ENCODE data around the gene UNCX.

Gene UNCX

DNA sequence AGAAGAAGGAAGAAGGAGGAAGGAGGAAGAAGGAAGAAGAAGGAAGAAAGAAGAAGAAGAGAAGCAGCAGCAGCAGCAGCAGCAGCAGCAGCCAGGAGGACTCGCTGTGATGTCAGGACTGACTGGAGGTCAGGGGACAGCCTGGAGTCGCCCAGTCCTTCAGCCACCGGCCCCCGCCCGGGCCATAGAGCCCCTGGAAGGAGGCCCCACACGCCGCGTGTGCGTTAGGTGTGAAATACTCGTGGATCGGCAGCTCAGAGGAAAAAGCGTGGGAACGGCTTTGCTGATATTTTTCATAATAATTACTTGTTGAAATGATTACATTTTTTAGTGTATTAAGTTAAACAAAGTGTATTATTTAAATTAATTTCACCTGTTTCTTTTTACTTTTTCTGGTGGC lies 48.4 kb downstream of the UNCX start:
- TF ChIP-seq, protein P1, sequence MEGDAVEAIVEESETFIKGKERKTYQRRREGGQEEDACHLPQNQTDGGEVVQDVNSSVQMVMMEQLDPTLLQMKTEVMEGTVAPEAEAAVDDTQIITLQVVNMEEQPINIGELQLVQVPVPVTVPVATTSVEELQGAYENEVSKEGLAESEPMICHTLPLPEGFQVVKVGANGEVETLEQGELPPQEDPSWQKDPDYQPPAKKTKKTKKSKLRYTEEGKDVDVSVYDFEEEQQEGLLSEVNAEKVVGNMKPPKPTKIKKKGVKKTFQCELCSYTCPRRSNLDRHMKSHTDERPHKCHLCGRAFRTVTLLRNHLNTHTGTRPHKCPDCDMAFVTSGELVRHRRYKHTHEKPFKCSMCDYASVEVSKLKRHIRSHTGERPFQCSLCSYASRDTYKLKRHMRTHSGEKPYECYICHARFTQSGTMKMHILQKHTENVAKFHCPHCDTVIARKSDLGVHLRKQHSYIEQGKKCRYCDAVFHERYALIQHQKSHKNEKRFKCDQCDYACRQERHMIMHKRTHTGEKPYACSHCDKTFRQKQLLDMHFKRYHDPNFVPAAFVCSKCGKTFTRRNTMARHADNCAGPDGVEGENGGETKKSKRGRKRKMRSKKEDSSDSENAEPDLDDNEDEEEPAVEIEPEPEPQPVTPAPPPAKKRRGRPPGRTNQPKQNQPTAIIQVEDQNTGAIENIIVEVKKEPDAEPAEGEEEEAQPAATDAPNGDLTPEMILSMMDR (IDR thresholded peaks at IDR 0.05; ENCODE audit: control insufficient read depth, insufficient read depth, low read depth, low read length, missing control alignments): no peak
- DNase-seq (ENCODE audit: low read depth): no peak
- no peak overlapping the region for H3K4me3 ChIP-seq (ENCODE audit: control insufficient read depth, low read depth, low read length)

DNA sequence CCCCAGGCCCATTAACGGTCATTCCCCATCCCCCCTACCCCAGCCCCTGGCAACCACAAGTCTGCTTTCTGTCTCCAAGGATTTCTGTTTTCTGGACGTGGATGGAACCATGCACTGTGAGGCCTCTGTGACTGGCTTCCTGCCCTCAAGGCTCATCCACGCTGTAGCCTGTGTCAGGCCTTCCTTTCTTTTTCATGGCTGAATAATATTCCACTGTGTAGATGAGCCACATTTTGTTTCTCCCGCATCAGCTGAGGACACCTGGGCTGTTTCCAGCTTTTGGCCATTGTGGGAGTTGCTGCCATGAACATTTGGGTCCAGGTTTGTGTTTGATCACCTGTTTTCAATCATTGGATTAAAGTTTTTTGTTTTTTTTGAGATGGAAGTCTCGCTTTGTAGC lies 50.0 kb downstream of the UNCX start:
- H3K4me3 ChIP-seq (ENCODE audit: control insufficient read depth, low read depth, low read length): no peak overlapping the region
- DNase-seq (ENCODE audit: low read depth): no peak
- TF ChIP-seq, protein P1 (IDR thresholded peaks at IDR 0.05; ENCODE audit: control insufficient read depth, insufficient read depth, low read depth, low read length, missing control alignments): no peak

DNA sequence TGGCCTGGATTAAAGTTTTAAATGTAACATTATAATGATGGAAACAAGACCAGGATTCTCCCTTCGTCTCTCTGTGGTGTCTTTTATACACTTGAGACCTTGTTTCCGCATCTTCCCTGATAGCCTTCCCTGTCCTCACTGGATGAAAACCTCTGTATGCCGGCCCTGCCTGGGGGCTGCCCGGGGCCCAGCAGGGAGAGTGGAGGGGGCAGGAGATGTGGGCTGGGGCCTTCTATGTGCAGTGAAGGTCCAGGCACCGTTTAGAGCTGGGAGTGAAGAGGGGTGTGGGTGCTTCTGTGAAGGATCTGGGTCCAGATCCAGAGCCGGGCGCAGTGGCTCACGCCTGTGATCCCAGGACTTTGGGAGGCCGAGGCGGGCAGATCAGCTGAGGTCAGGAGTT lies 50.7 kb downstream of the UNCX start:
- DNase-seq (ENCODE audit: low read depth): no peak
- TF ChIP-seq, protein P1 (IDR thresholded peaks at IDR 0.05; ENCODE audit: control insufficient read depth, insufficient read depth, low read depth, low read length, missing control alignments): no peak
- no peak overlapping the region for H3K4me3 ChIP-seq (ENCODE audit: control insufficient read depth, low read depth, low read length)

DNA sequence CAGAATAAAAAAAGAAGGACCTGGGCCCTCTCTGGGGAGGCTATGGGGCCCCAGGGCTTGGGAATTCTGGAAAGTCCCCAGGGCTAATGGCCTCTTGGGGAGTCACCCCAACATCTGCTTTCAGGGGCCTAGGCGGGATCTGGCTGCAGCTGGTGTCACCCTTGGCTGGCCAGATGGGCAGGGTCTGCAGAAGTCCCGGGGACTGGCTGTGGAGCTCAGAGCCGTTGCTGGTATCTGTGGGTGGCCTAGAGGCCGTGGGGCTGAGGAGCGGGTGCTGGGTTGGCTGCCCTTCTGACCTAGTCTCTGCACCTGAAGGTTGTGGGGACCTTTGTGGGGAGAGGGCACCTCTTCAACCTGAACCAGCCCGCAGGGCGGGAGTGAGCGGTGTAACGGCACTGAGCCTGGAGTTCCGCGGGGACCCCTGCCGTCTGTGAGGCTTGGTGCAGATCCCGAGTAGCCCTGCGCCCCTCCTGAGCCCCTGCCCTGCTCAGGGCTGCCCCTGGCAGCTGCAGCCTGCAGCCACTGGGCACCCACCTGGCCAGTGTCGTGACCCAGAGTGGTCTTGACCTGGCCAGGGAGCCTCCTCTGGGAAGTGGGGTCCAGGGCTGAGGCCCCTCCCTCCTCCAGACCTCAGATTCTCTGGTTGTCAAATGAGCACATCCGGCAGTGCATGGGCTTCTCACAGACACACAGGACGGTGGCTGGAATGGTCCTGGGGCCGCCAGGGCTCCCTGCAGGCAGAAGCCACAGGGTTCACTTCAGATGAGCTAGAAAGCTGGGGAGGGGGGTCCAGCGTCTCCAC lies 51.5 kb downstream of the UNCX start:
- H3K4me3 ChIP-seq (ENCODE audit: control insufficient read depth, low read depth, low read length): no peak overlapping the region
- TF ChIP-seq, protein P1 (IDR thresholded peaks at IDR 0.05; ENCODE audit: control insufficient read depth, insufficient read depth, low read depth, low read length, missing control alignments): no peak
- no peak for DNase-seq (ENCODE audit: low read depth)

DNA sequence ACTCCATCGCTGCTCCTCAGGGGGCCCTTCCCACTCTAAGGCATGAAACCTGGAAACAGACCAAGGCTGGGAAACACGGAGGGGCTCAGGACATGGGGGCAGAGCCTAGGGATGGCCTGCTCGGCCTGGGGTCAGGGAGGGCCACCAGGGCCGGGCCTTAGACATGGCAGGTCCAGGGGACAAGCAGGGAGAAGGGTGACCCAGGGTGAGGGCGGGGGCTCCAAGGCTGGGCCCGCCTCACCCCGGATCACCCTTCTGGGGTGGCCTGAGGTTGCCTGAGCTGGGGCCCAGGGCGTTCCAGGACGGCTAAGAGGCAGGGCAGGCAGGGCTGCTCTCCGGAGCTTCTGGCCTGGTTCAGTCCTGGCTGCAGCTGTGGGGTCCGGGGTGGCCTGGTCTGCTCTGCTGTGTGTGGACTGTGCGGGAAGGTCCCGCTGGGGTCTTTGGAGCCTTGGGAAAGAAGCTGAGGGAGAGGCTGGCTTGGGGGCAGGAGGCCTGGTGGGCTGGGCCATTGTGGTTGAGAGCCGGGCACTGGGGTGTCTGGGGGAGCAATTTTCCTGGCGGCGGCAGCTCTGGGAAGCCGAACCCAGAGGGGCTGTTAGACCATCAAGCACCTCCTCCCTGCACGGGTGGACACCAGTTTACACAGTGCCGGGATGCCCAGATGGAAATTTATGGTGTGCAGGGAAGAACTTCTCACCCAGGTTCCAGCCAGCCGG lies 52.2 kb downstream of the UNCX start:
- TF ChIP-seq, protein P1 (IDR thresholded peaks at IDR 0.05; ENCODE audit: control insufficient read depth, insufficient read depth, low read depth, low read length, missing control alignments): no peak
- H3K4me3 ChIP-seq (ENCODE audit: control insufficient read depth, low read depth, low read length): no peak overlapping the region
- DNase-seq (ENCODE audit: low read depth): no peak

DNA sequence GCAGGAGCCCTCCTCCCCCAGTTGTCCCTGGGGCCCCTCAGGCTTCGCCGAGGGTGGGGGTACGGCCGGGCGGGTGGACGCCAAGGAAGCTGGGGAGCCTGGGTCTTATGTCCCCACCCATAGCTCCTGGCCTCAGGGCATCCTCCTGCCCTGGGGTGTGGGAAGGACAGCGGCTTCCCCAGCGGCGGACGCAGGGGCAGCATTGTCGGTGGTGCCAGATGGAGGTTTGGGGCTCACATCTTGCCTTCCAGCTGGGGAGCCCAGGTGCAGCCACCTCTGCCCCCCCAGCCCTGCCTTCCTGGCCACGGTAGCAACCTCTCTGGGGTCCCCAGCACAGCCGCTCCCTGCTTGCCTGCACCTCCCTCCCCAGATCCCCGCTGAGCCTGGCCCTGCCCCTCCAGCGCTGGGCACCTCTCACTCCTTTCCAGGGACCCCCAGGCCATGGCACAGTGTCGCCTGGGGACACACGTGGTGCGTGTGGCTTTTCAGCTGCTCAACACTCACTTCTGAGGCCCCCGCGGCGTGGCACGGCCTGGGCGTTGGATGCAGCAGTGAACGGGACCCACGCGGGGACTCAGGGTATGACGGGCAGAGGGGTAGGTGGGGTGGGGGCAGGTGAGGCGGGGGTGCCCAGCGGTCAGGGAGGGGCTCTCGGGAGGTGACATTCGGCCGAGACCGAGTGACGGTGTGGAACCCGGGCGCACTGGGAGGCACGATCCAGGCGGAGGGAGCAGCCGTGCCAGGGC lies 53.1 kb downstream of the UNCX start:
- no peak for DNase-seq (ENCODE audit: low read depth)
- TF ChIP-seq, protein P1 (IDR thresholded peaks at IDR 0.05; ENCODE audit: control insufficient read depth, insufficient read depth, low read depth, low read length, missing control alignments): no peak
- no peak overlapping the region for H3K4me3 ChIP-seq (ENCODE audit: control insufficient read depth, low read depth, low read length)
